HL-60 (cell line): Measurements from ENCODE around the gene DCUN1D3.

ENCODE experiments used
- DNase-seq, 2 experiments: peaks; one replicate each; pipeline ENCODE4 v3.0.0-alpha.2; 2010 to 2020; ENCODE audit warnings: low read depth in 1 of 2, low spot score in 1 of 2
- H3K27ac ChIP-seq: fragments of 250-450 bp; sonication (Bioruptor Pico); replicated peaks from 2 replicates; pipeline ENCODE4 v1.5.1; 2020; ENCODE audit warnings: mild to moderate bottlenecking, moderate library complexity
- H3K27me3 ChIP-seq: fragments of 250-450 bp; sonication (Bioruptor Pico); 2 replicates; pipeline ENCODE4 v1.5.1; 2021; ENCODE audit warnings: mild to moderate bottlenecking, moderate library complexity; ENCODE audit not compliant: insufficient read depth, poor library complexity, severe bottlenecking
- H3K4me3 ChIP-seq: replicated peaks from 2 replicates; pipeline ENCODE4 v1.5.1; 2011; ENCODE audit warnings: mild to moderate bottlenecking, control low read depth, low read length; ENCODE audit not compliant: insufficient read depth
- GABPA ChIP-seq: IDR thresholded peaks from 2 replicates; pipeline ENCODE4 v1.6.1; 2012; ENCODE audit warnings: low read depth
- POLR2AphosphoS5 ChIP-seq: IDR thresholded peaks from 2 replicates; pipeline ENCODE4 v1.6.1; 2012; ENCODE audit warnings: low read depth
- SPI1 ChIP-seq: IDR thresholded peaks from 2 replicates; pipeline ENCODE4 v1.6.1; 2012; ENCODE audit warnings: low read depth, mild to moderate bottlenecking, borderline replicate concordance
- TF ChIP-seq, protein P1 (sequence below): IDR thresholded peaks from one replicate; pipeline ENCODE4 v1.5.1; 2011; ENCODE audit warnings: low read length, control low read depth, inconsistent platforms; ENCODE audit not compliant: insufficient read depth
- TF ChIP-seq, protein P2 (sequence below): IDR thresholded peaks from 2 replicates; pipeline ENCODE4 v1.6.1; 2012; ENCODE audit warnings: low read depth; ENCODE audit not compliant: insufficient replicate concordance

Gene DCUN1D3

DNA sequence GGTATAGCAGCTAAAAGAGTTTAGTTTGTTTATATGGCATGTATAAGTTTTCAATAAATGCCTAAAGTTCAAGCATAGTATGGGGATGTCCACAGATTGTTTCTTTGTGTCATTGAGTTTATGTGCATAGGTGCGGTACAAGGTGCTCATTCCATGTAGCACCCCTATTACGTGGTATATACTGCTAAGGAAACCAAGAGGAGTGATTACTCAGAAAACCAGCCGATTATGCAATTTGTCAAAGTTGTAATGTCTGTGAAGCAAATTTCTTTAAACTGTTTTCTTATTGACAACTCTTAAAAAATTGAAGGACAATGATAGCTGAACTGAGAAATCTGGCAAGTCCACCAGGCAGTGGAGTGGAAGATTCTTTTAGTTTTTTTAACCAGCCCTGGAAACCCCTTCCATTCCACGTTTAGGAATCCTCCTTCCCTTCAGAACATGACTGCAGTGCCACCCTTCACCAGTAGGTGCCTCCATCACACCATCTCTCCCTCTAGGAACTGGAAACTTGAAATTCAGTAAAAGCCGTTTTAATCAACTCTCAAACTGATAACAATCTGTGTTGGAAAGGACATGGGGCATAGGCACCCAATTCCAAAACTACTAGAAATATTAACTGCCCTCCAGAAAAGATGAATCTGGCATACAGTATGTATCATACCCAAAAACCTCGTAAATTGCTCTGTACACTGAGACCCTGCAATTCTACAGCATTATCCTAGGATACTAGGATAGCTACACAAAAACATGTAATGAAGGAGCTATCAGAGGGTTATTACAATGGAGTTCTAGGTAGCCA, 50.4 kb downstream of the DCUN1D3 start:
- Histone ChIP-seq H3K27ac (peak overlapping the region; percentile 41), H3K27me3 (no peaks in the 10 kb centered on the region), H3K4me3 (no peak overlapping the region)
- TF ChIP-seq POLR2AphosphoS5 (no peak), GABPA (no peak), SPI1 (no peak)
- TF ChIP-seq, protein P1, sequence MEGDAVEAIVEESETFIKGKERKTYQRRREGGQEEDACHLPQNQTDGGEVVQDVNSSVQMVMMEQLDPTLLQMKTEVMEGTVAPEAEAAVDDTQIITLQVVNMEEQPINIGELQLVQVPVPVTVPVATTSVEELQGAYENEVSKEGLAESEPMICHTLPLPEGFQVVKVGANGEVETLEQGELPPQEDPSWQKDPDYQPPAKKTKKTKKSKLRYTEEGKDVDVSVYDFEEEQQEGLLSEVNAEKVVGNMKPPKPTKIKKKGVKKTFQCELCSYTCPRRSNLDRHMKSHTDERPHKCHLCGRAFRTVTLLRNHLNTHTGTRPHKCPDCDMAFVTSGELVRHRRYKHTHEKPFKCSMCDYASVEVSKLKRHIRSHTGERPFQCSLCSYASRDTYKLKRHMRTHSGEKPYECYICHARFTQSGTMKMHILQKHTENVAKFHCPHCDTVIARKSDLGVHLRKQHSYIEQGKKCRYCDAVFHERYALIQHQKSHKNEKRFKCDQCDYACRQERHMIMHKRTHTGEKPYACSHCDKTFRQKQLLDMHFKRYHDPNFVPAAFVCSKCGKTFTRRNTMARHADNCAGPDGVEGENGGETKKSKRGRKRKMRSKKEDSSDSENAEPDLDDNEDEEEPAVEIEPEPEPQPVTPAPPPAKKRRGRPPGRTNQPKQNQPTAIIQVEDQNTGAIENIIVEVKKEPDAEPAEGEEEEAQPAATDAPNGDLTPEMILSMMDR: peak; percentile 96
- TF ChIP-seq, protein P2, sequence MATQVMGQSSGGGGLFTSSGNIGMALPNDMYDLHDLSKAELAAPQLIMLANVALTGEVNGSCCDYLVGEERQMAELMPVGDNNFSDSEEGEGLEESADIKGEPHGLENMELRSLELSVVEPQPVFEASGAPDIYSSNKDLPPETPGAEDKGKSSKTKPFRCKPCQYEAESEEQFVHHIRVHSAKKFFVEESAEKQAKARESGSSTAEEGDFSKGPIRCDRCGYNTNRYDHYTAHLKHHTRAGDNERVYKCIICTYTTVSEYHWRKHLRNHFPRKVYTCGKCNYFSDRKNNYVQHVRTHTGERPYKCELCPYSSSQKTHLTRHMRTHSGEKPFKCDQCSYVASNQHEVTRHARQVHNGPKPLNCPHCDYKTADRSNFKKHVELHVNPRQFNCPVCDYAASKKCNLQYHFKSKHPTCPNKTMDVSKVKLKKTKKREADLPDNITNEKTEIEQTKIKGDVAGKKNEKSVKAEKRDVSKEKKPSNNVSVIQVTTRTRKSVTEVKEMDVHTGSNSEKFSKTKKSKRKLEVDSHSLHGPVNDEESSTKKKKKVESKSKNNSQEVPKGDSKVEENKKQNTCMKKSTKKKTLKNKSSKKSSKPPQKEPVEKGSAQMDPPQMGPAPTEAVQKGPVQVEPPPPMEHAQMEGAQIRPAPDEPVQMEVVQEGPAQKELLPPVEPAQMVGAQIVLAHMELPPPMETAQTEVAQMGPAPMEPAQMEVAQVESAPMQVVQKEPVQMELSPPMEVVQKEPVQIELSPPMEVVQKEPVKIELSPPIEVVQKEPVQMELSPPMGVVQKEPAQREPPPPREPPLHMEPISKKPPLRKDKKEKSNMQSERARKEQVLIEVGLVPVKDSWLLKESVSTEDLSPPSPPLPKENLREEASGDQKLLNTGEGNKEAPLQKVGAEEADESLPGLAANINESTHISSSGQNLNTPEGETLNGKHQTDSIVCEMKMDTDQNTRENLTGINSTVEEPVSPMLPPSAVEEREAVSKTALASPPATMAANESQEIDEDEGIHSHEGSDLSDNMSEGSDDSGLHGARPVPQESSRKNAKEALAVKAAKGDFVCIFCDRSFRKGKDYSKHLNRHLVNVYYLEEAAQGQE: no peak
- DNase-seq: peak; percentile 61 to 68

DNA sequence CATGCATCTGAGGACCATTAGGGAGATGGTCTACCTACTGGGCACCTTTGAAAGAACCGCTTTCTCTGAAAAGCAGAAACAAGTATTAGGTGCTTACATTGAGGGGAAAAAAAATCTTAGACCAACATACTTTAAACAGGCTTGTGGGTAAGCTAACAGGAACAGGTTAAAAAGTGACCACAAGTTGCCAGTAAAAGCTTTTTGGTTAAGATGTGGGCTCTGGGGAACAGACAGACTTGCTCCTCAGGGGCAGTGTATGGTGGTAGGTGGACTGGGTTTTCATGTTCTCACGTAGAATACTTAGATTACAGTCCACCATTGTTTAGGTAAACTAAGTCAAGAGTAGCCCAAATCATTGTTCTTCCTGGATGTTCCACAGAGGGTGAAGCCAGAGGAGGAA, 52.6 kb downstream of the DCUN1D3 start:
- no peak overlapping the region for H3K27ac ChIP-seq
- H3K27me3 ChIP-seq: no peaks in the 10 kb centered on the region
- DNase-seq: no peak
- no peak overlapping the region for H3K4me3 ChIP-seq
- TF ChIP-seq, protein P1: no peak
- TF ChIP-seq GABPA (no peak), POLR2AphosphoS5 (no peak)
- TF ChIP-seq, protein P2: no peak

DNA sequence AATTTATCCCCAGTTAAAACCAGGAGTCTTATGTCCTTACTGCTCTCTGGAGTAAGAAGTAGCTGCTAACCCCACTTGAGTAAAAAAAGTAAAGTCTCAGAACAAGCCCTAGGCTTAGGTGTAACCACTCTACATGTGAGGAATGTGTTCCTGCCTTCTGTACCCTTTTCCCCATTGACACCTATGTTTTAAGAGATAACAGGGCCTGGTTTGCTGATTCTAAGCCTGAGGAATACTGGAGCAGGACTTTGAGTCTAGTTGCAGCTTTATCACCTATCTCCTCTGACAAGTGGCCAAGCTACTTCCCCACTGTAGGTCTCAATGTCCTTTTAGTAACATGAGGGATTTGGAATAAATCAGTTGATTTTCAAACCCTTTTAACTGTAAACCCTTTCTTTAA, 53.6 kb downstream of the DCUN1D3 start:
- DNase-seq: no peak
- Histone ChIP-seq H3K27ac (no peak overlapping the region), H3K4me3 (no peak overlapping the region), H3K27me3 (no peaks in the 10 kb centered on the region)
- TF ChIP-seq SPI1 (no peak), GABPA (no peak), POLR2AphosphoS5 (no peak)
- TF ChIP-seq, protein P2: no peak
- TF ChIP-seq, protein P1: no peak
